ENCODE measurements around the gene ZBTB8B. TPM values are rescaled to one million over a fixed set of nuclear protein-coding genes. Genes with fewer than 3 reads are reported as not detected.
"Not testable (repeated sequence)": the region's sequence is repeated elsewhere in the genome, so short reads cannot be mapped to it uniquely, and the experiment has no call there.

The ZBTB8B gene
- not detected for total RNA-seq

DNA sequence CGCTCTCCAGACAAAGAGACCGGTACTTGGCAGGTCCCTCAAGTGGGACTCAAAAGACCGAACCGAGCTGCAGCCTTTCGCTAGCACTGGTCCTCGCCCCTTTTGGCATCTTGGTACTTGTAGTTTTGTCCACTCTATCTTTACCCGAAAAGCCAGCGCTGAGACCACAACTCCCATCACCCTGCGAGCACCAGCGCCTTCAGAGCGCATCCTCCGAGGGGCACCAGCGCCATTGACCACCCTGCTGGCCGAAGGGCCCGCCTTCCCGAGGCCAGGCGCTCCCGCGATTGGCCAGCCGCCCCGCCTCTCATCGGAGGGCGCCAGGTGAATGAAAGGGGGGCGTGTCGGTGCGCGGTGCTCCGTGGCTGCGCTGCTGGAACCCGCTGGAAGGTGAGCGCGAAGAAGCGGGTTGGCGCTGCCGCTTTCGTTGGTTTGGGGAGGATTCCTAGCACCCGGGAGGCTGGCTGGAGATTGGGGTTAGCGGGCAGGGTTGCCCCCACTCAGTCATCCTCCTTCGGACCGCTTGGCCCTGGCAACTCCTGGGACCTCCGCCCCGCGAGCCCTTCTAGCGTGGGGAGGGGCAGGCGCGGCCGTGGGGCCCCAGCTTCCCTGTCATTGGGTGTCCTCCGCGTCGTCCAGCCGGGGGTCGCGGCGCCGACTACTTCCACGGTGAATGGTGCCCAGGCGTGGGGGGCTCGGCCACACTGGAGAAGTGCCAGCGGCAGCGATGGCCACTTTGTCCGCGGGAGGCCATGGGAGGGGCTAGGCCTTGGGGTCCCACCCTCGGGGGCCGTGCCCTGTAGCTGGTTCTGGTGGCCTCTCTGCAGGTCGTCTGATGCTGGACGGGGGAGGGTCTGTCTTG lies at the start of gene ZBTB8B:
Gene ZBTB8B, plus strand, starts transcription at position 357 of the 862 bp plus-strand sequence. CDS start 5,553 bp downstream, outside the sequence.
- DNase-seq, result peak; percentile 66
- H3K27ac Mint-ChIP-seq, result no peak within 1 kb of the TSS
- H3K4me1 Mint-ChIP-seq, result peaks cover 12% of the 10 kb centered on the region
- H3K27me3 Mint-ChIP-seq, result peaks cover 56% of the 10 kb centered on the region
- H3K9me3 Mint-ChIP-seq, result no peaks in the 10 kb centered on the region
- H3K4me3 Mint-ChIP-seq, result peak within 1 kb of the TSS; percentile 50
- H3K36me3 Mint-ChIP-seq, result no peaks in the 10 kb centered on the region

DNA sequence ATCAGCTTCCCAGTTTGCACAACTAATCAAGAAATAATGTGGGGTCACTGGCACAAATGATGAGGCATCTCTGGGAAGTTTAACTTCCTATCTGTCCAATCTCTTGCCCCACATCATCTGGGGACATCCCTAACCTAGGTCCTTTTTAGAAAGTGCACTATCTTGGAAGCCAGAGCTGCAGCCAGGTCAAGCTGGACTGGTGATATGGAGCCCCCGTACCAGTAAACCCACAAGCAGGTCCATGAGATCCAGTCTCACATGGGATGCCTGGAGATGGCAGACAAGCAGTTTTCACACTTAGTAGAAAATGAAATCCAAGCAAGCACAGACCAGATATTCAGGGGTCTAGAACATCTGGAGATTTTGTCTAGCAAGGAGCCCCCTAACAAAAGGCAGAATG lies 43.1 kb upstream of the ZBTB8B start:
- Mint-ChIP-seq H3K4me3 (no peak overlapping the region), H3K27ac (no peak overlapping the region), H3K4me1 (no peaks in the 10 kb centered on the region), H3K27me3 (peaks cover 26% of the 10 kb centered on the region), H3K9me3 (peaks cover 1% of the 10 kb centered on the region), H3K36me3 (no peaks in the 10 kb centered on the region)
- no peak for DNase-seq

DNA sequence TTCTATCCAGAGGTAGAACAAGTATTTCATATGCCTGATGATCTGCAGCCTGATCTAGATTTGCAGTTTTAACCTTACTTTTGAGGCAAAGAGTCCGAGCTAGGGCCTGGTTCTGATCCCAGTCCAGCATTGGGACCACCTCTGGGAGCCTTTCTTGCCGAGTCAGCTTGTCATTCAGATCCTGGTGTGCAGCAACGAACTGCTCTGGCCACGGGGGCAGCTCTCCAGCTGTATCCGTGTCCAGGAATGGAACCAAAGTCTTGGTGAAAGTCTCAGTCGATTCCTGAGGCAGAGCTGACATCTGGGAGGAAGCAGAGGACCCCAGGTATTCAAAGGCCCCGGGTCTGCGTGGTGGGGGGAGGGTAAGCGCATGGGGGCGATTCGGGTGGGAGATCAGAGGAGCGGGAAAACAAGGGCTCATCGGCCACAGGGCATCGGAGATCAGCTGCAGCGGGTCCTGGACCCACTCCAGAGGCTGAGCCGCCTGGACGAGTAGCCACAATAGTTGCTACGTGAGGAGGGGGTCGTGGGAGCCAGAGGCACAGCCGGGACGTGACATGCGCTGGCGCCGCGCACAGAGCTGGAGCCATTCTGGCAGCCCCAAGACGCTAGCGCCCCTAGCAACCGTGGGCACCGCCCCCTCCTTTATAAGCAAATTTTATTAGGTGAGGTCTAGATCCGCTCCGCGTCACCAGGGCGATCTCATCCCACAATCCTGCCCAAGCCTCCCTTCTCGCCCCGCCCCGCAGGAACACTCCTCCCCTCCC lies 38.2 kb upstream of the ZBTB8B start:
- no peaks in the 10 kb centered on the region for H3K36me3 Mint-ChIP-seq
- peaks cover 58% of the 10 kb centered on the region for H3K27me3 Mint-ChIP-seq
- no peak for DNase-seq
- no peaks in the 10 kb centered on the region for H3K9me3 Mint-ChIP-seq
- H3K27ac Mint-ChIP-seq, result no peak overlapping the region
- no peaks in the 10 kb centered on the region for H3K4me1 Mint-ChIP-seq
- H3K4me3 Mint-ChIP-seq, result no peak overlapping the region

DNA sequence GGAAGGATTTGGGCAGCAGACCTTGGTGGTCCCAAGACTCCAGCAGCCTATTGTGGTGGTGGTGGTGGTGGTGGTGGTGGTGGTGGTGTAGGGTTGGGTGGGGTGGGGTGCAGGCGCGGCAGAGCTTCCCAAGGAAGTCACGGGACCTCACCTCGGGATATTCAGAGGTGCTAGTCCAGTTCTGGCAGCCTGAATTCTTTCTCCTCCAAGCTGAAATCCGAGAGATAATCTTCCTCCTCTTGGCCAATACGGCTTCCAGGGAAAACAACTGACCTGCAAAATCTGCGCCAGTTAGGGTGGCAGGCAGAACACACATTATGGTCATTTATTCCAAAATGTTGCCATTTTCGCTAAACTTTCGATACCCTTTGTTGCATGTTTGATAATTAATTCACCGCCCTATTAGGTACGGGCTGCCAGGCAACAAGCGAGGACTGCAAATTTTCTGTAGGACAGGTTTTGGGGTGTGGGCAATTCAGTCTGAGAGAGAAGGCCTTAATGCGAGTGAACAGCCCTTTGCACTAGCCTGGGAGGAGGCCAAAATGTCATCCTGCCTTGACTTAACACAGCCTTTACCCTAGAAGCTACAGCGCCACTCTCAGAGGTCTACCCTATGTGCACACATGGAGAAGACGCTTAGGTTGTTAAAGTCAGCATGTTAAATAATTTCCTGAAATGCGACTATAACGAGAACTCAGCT lies 37.5 kb upstream of the ZBTB8B start:
- Mint-ChIP-seq H3K9me3 (no peaks in the 10 kb centered on the region), H3K36me3 (no peaks in the 10 kb centered on the region), H3K4me1 (no peaks in the 10 kb centered on the region), H3K27ac (no peak overlapping the region), H3K4me3 (no peak overlapping the region), H3K27me3 (peaks cover 59% of the 10 kb centered on the region)
- no peak for DNase-seq

DNA sequence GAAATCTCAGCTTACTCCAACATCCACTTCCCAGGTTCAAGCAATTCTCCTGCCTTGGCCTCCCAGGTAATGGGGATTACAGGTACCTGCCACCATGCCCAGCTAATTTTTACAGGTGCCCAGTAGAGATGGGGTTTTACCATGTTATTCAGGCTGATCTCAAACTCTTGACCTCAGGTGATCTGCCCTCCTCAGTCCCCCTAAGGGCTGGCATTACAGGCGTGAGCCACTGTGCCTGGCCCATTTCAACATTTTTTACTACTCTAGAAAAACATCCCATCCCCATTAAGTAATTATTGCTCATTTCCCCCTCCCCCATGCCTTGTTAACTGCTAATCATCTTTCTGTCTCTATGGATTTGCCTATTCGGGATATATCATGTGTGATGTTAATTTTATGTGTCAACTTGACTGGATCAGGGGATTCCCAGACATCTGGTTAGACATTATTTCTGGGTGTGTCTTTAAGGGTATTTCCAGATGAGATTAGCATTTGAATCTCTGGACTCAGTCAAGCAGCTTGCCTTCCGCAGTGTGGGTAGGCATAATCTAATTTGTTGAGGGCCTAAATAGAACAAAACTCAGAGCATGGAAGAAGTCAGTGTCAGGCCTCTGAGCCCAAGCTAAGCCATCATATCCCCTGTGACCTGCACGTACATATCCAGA lies 33.0 kb upstream of the ZBTB8B start:
- Mint-ChIP-seq H3K36me3 (no peaks in the 10 kb centered on the region), H3K4me3 (no peak overlapping the region), H3K4me1 (no peaks in the 10 kb centered on the region), H3K27me3 (peaks cover 40% of the 10 kb centered on the region), H3K27ac (no peak overlapping the region), H3K9me3 (no peaks in the 10 kb centered on the region)
- no peak for DNase-seq

DNA sequence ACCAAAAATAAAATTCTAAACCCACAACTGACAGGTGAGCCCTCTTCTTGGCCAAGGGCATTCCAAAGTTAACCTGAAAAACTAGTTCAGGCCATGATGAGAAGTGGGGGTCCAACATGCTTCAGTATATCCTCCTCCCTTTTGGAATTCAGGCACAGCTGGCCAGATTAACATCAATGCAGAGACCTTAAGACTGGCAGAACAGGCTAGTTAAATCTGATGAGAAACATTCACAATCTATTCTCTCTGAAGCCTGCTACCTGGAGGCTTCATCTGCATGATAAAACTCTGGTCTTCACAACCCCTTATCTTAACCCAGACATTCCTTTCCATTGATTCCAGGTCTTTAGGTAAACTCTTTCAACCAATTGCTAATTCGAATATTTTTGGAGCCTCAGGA lies 26.7 kb upstream of the ZBTB8B start:
- peaks cover 5% of the 10 kb centered on the region for H3K9me3 Mint-ChIP-seq
- H3K27ac Mint-ChIP-seq, result no peak overlapping the region
- no peak for DNase-seq
- H3K36me3 Mint-ChIP-seq, result no peaks in the 10 kb centered on the region
- H3K4me1 Mint-ChIP-seq, result no peaks in the 10 kb centered on the region
- no peak overlapping the region for H3K4me3 Mint-ChIP-seq
- H3K27me3 Mint-ChIP-seq, result peaks cover 21% of the 10 kb centered on the region

DNA sequence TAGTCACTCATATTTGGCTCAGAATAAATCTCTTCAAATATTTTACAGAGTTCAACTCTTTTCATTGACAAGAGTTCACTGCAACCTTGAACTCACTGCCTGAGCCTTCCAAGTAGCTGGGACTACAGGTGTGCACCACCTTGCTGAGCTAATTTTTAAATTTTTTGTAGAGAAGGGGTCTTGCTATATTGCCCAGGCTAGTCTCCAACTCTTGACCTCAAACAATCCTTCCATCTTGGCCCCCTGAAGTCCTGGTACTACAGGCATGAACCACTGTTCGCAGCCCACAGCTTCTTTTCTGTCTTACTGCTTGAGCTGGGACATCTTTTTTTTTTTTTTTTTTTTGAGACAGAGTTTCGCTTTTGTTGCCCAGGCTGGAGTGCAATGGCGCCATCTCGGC lies 26.1 kb upstream of the ZBTB8B start:
- H3K36me3 Mint-ChIP-seq, H3K9me3 Mint-ChIP-seq, H3K27ac Mint-ChIP-seq, H3K4me3 Mint-ChIP-seq, DNase-seq, H3K4me1 Mint-ChIP-seq: not testable (repeated sequence)
- peaks cover 21% of the 10 kb centered on the region for H3K27me3 Mint-ChIP-seq

GRCh38 chr1:32441467-32441866 lies 23.4 kb upstream of the ZBTB8B start:
- H3K4me1 Mint-ChIP-seq, H3K9me3 Mint-ChIP-seq, H3K36me3 Mint-ChIP-seq, H3K27ac Mint-ChIP-seq, DNase-seq, H3K4me3 Mint-ChIP-seq: not testable (repeated sequence)
- peaks cover 26% of the 10 kb centered on the region for H3K27me3 Mint-ChIP-seq

- H3K27ac Mint-ChIP-seq, result no peak overlapping the region
- H3K9me3 Mint-ChIP-seq, result peaks cover 14% of the 10 kb centered on the region
- H3K4me3 Mint-ChIP-seq, result no peak overlapping the region
- no peak for DNase-seq
- H3K36me3 Mint-ChIP-seq, result peaks cover 10% of the 10 kb centered on the region
- H3K27me3 Mint-ChIP-seq, result peaks cover 31% of the 10 kb centered on the region
- no peaks in the 10 kb centered on the region for H3K4me1 Mint-ChIP-seq
Observed at GRCh38 chr1:32447469-32448185, 17.2 kb upstream of the ZBTB8B start.

DNA sequence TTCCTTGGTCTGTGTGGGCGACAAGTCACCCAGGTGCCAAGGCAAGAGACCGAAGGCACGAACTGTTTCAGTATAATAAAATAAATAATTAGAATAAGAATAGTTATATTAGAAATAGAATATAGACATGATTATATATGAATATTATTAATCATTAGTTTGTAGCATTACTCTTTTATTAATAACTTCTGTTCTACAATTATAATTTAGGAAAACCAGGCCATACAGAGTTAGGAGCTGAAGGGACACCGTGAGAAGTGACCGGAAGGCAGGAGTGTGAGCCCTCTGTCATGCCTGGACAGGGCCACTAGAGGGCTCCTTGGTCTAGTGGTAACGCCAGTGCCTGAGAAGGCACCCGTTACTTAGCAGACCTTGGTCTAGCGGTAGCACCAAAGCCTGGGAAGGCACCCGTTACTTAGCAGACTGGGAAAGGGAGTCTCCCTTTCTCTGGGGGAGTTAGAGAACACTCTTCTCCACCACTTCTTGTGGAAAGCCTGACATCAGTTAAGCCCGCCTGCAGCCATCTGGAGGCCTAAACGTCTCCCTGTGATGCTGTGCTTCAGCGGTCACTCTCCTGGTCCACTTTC lies 16.6 kb upstream of the ZBTB8B start:
- H3K27ac Mint-ChIP-seq, H3K4me3 Mint-ChIP-seq, H3K4me1 Mint-ChIP-seq: not testable (repeated sequence)
- peaks cover 14% of the 10 kb centered on the region for H3K9me3 Mint-ChIP-seq
- peaks cover 10% of the 10 kb centered on the region for H3K36me3 Mint-ChIP-seq
- DNase-seq, result peak; percentile 44
- peaks cover 31% of the 10 kb centered on the region for H3K27me3 Mint-ChIP-seq

- Mint-ChIP-seq H3K27ac (no peak overlapping the region), H3K27me3 (peaks cover 31% of the 10 kb centered on the region), H3K4me1 (no peaks in the 10 kb centered on the region), H3K36me3 (peaks cover 10% of the 10 kb centered on the region), H3K9me3 (peaks cover 14% of the 10 kb centered on the region), H3K4me3 (no peak overlapping the region)
- no peak for DNase-seq
Observed at GRCh38 chr1:32448773-32449456, 16.0 kb upstream of the ZBTB8B start.

GRCh38 chr1:32449457-32449831 lies 15.4 kb upstream of the ZBTB8B start:
- peaks cover 26% of the 10 kb centered on the region for H3K27me3 Mint-ChIP-seq
- not testable (repeated sequence) for H3K4me3 Mint-ChIP-seq

DNA sequence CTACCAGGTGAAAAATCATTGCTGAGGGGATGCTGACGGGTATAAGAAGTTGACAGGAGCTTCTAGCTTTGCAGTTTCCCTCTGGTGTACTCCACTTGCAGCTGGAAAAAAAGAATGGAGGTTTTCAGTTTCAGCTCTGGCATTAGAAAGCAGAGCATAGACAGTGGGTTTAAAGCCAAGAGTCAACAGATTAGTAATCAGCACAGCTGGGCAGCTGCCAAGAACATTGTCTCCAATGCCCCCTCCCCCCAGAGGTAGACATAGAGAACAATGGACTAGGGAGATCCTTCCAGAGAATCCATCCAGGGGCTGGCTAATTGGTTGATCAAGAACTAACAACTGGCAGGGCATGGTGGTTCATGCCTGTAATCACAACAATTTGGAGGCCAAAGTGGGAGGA lies 10.1 kb upstream of the ZBTB8B start:
- no peak for DNase-seq
- peaks cover 3% of the 10 kb centered on the region for H3K27me3 Mint-ChIP-seq
- H3K4me3 Mint-ChIP-seq, result no peak overlapping the region
- H3K36me3 Mint-ChIP-seq, result peaks cover under 1% of the 10 kb centered on the region
- H3K4me1 Mint-ChIP-seq, result no peaks in the 10 kb centered on the region
- H3K9me3 Mint-ChIP-seq, result peaks cover 14% of the 10 kb centered on the region
- no peak overlapping the region for H3K27ac Mint-ChIP-seq

More at GRCh38 chr1:32449457-32449831, 15.4 kb upstream of the ZBTB8B start:
- DNase-seq, H3K4me1 Mint-ChIP-seq, H3K27ac Mint-ChIP-seq: not testable (repeated sequence)
- Mint-ChIP-seq H3K9me3 (peaks cover 14% of the 10 kb centered on the region), H3K36me3 (peaks cover 10% of the 10 kb centered on the region)

All from activated naive CD8-positive, alpha-beta T cell treated with anti-CD3 and anti-CD28 coated beads for 36 hours (primary cell).